HepG2 (cell line): ENCODE data around the gene COX4I2. TPM values are rescaled to one million over a fixed set of nuclear protein-coding genes. Genes with fewer than 3 reads are reported as not detected.
"Not testable (repeated sequence)": the region's sequence is repeated elsewhere in the genome, so short reads cannot be mapped to it uniquely, and the experiment has no call there.

Experiments used
- ATAC-seq: fragments of 200-7000 bp; cut with Tn5 transposase; 3 replicates; pipeline ENCODE4 v1.9.1; 2020; ENCODE audit warnings: mild to moderate bottlenecking, moderate library complexity
- BruUV-seq: library from RNA; stranded (reverse); fragments of 400-500 nt; replicated peaks from 2 replicates; lab custom pipeline; 2021; lab: Mats Ljungman, UMichigan
- CTCF ChIA-PET: fragments of 300-600 bp; formaldehyde crosslinking; extraction: SDS; loops from one replicate; lab custom pipeline; 2021; ENCODE audit warnings: low total read pairs, inconsistent platforms, low intra/inter-chr PET ratio; lab: Yijun Ruan, JAX
- POLR2A ChIA-PET: fragments of 350-600 bp; sonication (Branson Sonifier 250); formaldehyde crosslinking; loops from one replicate; lab custom pipeline; 2020; ENCODE audit warnings: antibody characterized with exemption, inconsistent platforms; lab: Yijun Ruan, JAX
- DNase-seq: peaks from one replicate; pipeline ENCODE4 v3.0.0-alpha.2; 2015; ENCODE audit warnings: low spot score
- FAIRE-seq: peaks from 3 replicates; lab custom pipeline; 2011; peaks lifted over from hg19 to GRCh38; lab: Jason Lieb, UNC
- H2AFZ ChIP-seq: one replicate; pipeline ENCODE4 v1.6.1; 2011; ENCODE audit warnings: low read length, inconsistent platforms
- H3K27ac ChIP-seq: fragments of 300-600 bp; 3 replicates; pipeline ENCODE4 v1.8.0; 2011; ENCODE audit warnings: mixed run types, mild to moderate bottlenecking, mixed read lengths, low read length, inconsistent platforms; ENCODE audit not compliant: insufficient read depth; ENCODE audit errors: extremely low read length
- H3K27me3 ChIP-seq, 2 experiments: fragments of 200-600 bp in 1 of 2; 2 replicates in 1 of 2; 3 replicates in 1 of 2; pipeline versions ENCODE4 v1.6.0 to v1.8.0; 2011; ENCODE audit warnings: low read length in 2 of 2, mild to moderate bottlenecking in 2 of 2, moderate library complexity in 2 of 2, inconsistent platforms in 1 of 2; ENCODE audit not compliant: insufficient read depth in 2 of 2, control insufficient read depth in 1 of 2
- H3K36me3 ChIP-seq, 2 experiments: fragments of 200-600 bp in 1 of 2; replicated peaks in 1 of 2; 2 replicates in 1 of 2; 3 replicates in 1 of 2; pipeline versions ENCODE4 v1.5.1 to v1.8.0; 2011; ENCODE audit warnings: low read length in 2 of 2, inconsistent platforms in 1 of 2; ENCODE audit not compliant: insufficient read depth in 2 of 2, control insufficient read depth in 1 of 2
- H3K4me1 ChIP-seq: 2 replicates; pipeline ENCODE4 v1.5.1; 2012; ENCODE audit warnings: low read length, inconsistent platforms; ENCODE audit not compliant: insufficient read depth
- H3K4me2 ChIP-seq: 2 replicates; pipeline ENCODE4 v1.6.0; 2011; ENCODE audit warnings: low read depth, low read length, inconsistent platforms
- H3K4me3 ChIP-seq, 3 experiments: fragments of 200-600 bp in 1 of 3; sonication (generic), shearing (Covaris generic) in 1 of 3; replicated peaks in 1 of 3; 2 replicates each; pipeline ENCODE4 v1.5.1; 2011 to 2016; ENCODE audit warnings: low read length in 3 of 3, inconsistent platforms in 2 of 3, low read depth in 2 of 3, mild to moderate bottlenecking in 2 of 3, control low read depth in 1 of 3, mixed read lengths in 1 of 3; ENCODE audit not compliant: insufficient read depth in 1 of 3
- H3K79me2 ChIP-seq: one replicate; pipeline ENCODE4 v1.6.1; 2011; ENCODE audit warnings: low read length, inconsistent platforms; ENCODE audit not compliant: insufficient read depth
- H3K9ac ChIP-seq: 2 replicates; pipeline ENCODE4 v1.6.0; 2011; ENCODE audit warnings: mild to moderate bottlenecking, low read depth, low read length, inconsistent platforms; ENCODE audit not compliant: insufficient read depth
- H3K9me3 ChIP-seq: 2 replicates; pipeline ENCODE4 v1.5.1; 2012; ENCODE audit warnings: mild to moderate bottlenecking, low read length
- H4K20me1 ChIP-seq: 2 replicates; pipeline ENCODE4 v1.6.0; 2011; ENCODE audit warnings: inconsistent platforms, mild to moderate bottlenecking, low read length, moderate library complexity; ENCODE audit not compliant: insufficient read depth
- HNRNPL ChIP-seq: fragments of 200-400 bp; formaldehyde crosslinking; IDR thresholded peaks from 2 replicates; pipeline ENCODE4 v1.6.1; 2017; ENCODE audit warnings: mild to moderate bottlenecking, low read depth, low read length
- KDM1A ChIP-seq: IDR thresholded peaks from 2 replicates; pipeline ENCODE4 v1.6.1; 2016; ENCODE audit warnings: missing compliant biosample characterization
- MIXL1 ChIP-seq: IDR thresholded peaks from 2 replicates; pipeline ENCODE4 v1.6.1; 2016
- POLR2G ChIP-seq: fragments of 200-400 bp; formaldehyde crosslinking; IDR thresholded peaks from 2 replicates; pipeline ENCODE4 v1.6.1; 2018; ENCODE audit warnings: mild to moderate bottlenecking, low read depth, low read length, moderate library complexity
- PTBP1 ChIP-seq: fragments of 200-400 bp; formaldehyde crosslinking; IDR thresholded peaks from 2 replicates; pipeline ENCODE4 v1.6.1; 2018; ENCODE audit warnings: low read length, low read depth; ENCODE audit not compliant: poor library complexity, severe bottlenecking
- RAD21 ChIP-seq: fragments of 450-650 bp; formaldehyde crosslinking; IDR thresholded peaks from 2 replicates; pipeline ENCODE4 v1.5.0; 2020; ENCODE audit warnings: mild to moderate bottlenecking
- RBFOX2 ChIP-seq: fragments of 200-400 bp; formaldehyde crosslinking; IDR thresholded peaks from 2 replicates; pipeline ENCODE4 v1.6.1; 2017; ENCODE audit warnings: low read depth, mild to moderate bottlenecking, low read length
- SP2 ChIP-seq: sonication (generic); formaldehyde crosslinking; IDR thresholded peaks from 2 replicates; pipeline ENCODE4 v1.5.1; 2020; ENCODE audit warnings: mild to moderate bottlenecking, missing genetic modification reagents
- ZBTB42 ChIP-seq: sonication (generic); formaldehyde crosslinking; IDR thresholded peaks from 2 replicates; pipeline ENCODE4 v1.5.0; 2020; ENCODE audit warnings: mild to moderate bottlenecking, missing genetic modification reagents
- ZBTB7B ChIP-seq: sonication (generic); formaldehyde crosslinking; IDR thresholded peaks from 2 replicates; pipeline ENCODE4 v1.4.0; 2020; ENCODE audit warnings: missing genetic modification reagents
- ZFP37 ChIP-seq: sonication (generic); formaldehyde crosslinking; IDR thresholded peaks from 2 replicates; pipeline ENCODE4 v1.4.0; 2020; ENCODE audit warnings: missing genetic modification reagents, borderline replicate concordance
- ZFP91 ChIP-seq: sonication (generic); formaldehyde crosslinking; IDR thresholded peaks from 2 replicates; pipeline ENCODE4 v1.9.0; 2022; ENCODE audit warnings: missing genetic modification reagents, mild to moderate bottlenecking, borderline replicate concordance
- ZMAT3 ChIP-seq: sonication (generic); formaldehyde crosslinking; conservative IDR thresholded peaks from 2 replicates; pipeline ENCODE4 v1.7.0; 2021; ENCODE audit warnings: missing genetic modification reagents
- ZNF121 ChIP-seq: sonication (generic); formaldehyde crosslinking; IDR thresholded peaks from 2 replicates; pipeline ENCODE4 v1.5.0; 2020; ENCODE audit warnings: mild to moderate bottlenecking, missing genetic modification reagents
- ZNF362 ChIP-seq: sonication (generic); formaldehyde crosslinking; IDR thresholded peaks from 2 replicates; pipeline ENCODE4 v1.4.0; 2020; ENCODE audit warnings: missing genetic modification reagents, mild to moderate bottlenecking, borderline replicate concordance
- ZNF513 ChIP-seq: sonication (generic); formaldehyde crosslinking; conservative IDR thresholded peaks from 2 replicates; pipeline ENCODE4 v1.5.0; 2020; ENCODE audit warnings: missing genetic modification reagents
- ZNF619 ChIP-seq: sonication (generic); formaldehyde crosslinking; IDR thresholded peaks from 2 replicates; pipeline ENCODE4 v1.4.0; 2020; ENCODE audit warnings: mild to moderate bottlenecking, missing genetic modification reagents
- ZNF766 ChIP-seq: sonication (generic); formaldehyde crosslinking; IDR thresholded peaks from 2 replicates; pipeline ENCODE4 v1.5.0; 2020; ENCODE audit warnings: missing genetic modification reagents, borderline replicate concordance
- ZNF768 ChIP-seq: sonication (generic); formaldehyde crosslinking; IDR thresholded peaks from 2 replicates; pipeline ENCODE4 v1.4.0; 2020; ENCODE audit warnings: missing genetic modification reagents
- WGBS: methylation state at CpG from one replicate; pipeline ENCODE4 v1.1.6; 2017; ENCODE audit warnings: low lambda C conversion rate; 5-methylcytosine and 5-hydroxymethylcytosine counted together
- in situ Hi-C: cut with HindIII; loops from 2 replicates; pipeline ENCODE4 v1.10.0; 2017; ENCODE audit warnings: low pct_unique_long_range_greater_than_20kb; ENCODE audit not compliant: extremely low pct_ligation_motif_present
- intact Hi-C: fragments of 100-400 bp; cut with micrococcal nuclease; formaldehyde crosslinking; loops from one replicate; pipeline ENCODE4 v1.10.0; 2022; ENCODE audit not compliant: unreplicated experiment
- polyA plus RNA-seq, 8 experiments: library from polyadenylated mRNA; depleted of rRNA in 3 of 8; stranded (reverse) in 7 of 8; unstranded in 1 of 8; fragments of >200 nt; fragmentation: Illumina TruSeq in 4 of 8; extraction: Trizol in 4 of 8; gene quantifications; 2 replicates each; pipeline versions ENCODE4 v1.2.1 to v1.2.3, GENCODE V29; 2011 to 2016; ENCODE audit warnings: low read depth in 4 of 8, missing spikeins in 1 of 8, mixed read lengths in 1 of 8; ENCODE audit not compliant: insufficient read depth in 1 of 8
- total RNA-seq, 5 experiments: library from RNA; depleted of rRNA; stranded (reverse); fragments of >200 nt; fragmentation: Illumina TruSeq; extraction: Trizol; gene quantifications; 2 replicates each; pipeline ENCODE4 v1.2.3, GENCODE V29; 2016; ENCODE audit warnings: low read depth in 1 of 5

The COX4I2 gene
- total and polyA plus RNA-seq, 2 of the 13 experiments (the other 11 are each of a cell fraction or from before 2014, with no cell fraction given), result 1.1 TPM; not detected in 1

- H3K4me3 ChIP-seq, result peak overlapping the region in 2 of 3 experiments; percentile 25 to 74; a peak in 4 of 6 replicates
- POLR2A ChIA-PET, result interaction anchor here (1.1 to 4.2 kb wide), 8 partner anchors 9 to 28 kb away, joined by 3 to 183 read pairs (median 7); partner anchors contain the start of gene ID1
- TF ChIP-seq ZMAT3 (CRISPR knock-in tag) (0 out of 2 replicates have a peak, but pooled peaks have one; percentile 42), ZNF362 (peak; percentile 85; the same call in 1 of the 2 replicates), ZNF768 (CRISPR knock-in tag) (peak; percentile 96; the same call in 1 of the 2 replicates), ZNF513 (CRISPR knock-in tag) (0 out of 2 replicates have a peak, but pooled peaks have one; percentile 80), ZBTB7B (CRISPR knock-in tag) (peak; percentile 24), RBFOX2 (0 out of 2 replicates have a peak, but pooled peaks have one; percentile 53), MIXL1 (CRISPR knock-in tag) (0 out of 2 replicates have a peak, but pooled peaks have one; percentile 5), SP2 (peak; percentile 34; the same call in 1 of the 2 replicates), RAD21 (CRISPR knock-in tag) (0 out of 2 replicates have a peak, but pooled peaks have one; percentile 1), ZFP37 (CRISPR knock-in tag) (0 out of 2 replicates have a peak, but pooled peaks have one; percentile 33), ZNF619 (CRISPR knock-in tag) (peak; percentile 11; the same call in 1 of the 2 replicates), PTBP1 (peak; percentile 44), ZNF766 (CRISPR knock-in tag) (0 out of 2 replicates have a peak, but pooled peaks have one; percentile 3), KDM1A (0 out of 2 replicates have a peak, but pooled peaks have one; percentile 16), ZFP91 (CRISPR knock-in tag) (0 out of 2 replicates have a peak, but pooled peaks have one; percentile 43), ZBTB42 (CRISPR knock-in tag) (peak; percentile 45; the same call in 1 of the 2 replicates), ZNF121 (CRISPR knock-in tag) (peak; percentile 65; the same call in 1 of the 2 replicates), HNRNPL (peak; percentile 8; the same call in 1 of the 2 replicates), POLR2G (peak; percentile 3; the same call in 1 of the 2 replicates)
Observed at GRCh38 chr20:31596412-31596715, 41.3 kb upstream of the COX4I2 start.

More at GRCh38 chr20:31596412-31596715, 41.3 kb upstream of the COX4I2 start:
- peak overlapping the region; percentile 90 for H3K27ac ChIP-seq
- H4K20me1 ChIP-seq, ATAC-seq, H3K36me3 ChIP-seq, H3K27me3 ChIP-seq, H3K9me3 ChIP-seq, H2AFZ ChIP-seq, DNase-seq, in situ Hi-C loops, BruUV-seq, FAIRE-seq: not testable (repeated sequence)
- peaks cover 57% of the 10 kb centered on the region for H3K4me1 ChIP-seq
- peaks cover 17% of the 10 kb centered on the region for H3K79me2 ChIP-seq
- CTCF ChIA-PET, result interaction anchor here (1.5 kb wide), 1 partner anchor 16 kb away, joined by 8 read pairs; no protein-coding TSS in a partner anchor
- intact Hi-C loops, result loop anchor here (1.0 kb wide), 1 partner anchor 8 kb away; no protein-coding TSS in a partner anchor
- 50% methylated on average over 4 of the region's 4 CpGs for WGBS
- H3K4me2 ChIP-seq, result peak overlapping the region; percentile 78
- peak overlapping the region; percentile 78 for H3K9ac ChIP-seq
